Heart left ventricle (tissue), 16 donors: ENCODE data around the gene BRMS1. TPM values are rescaled to one million over a fixed set of nuclear protein-coding genes. Genes with fewer than 3 reads are reported as not detected.

Experiments used
- ATAC-seq, 4 donors: fragments of 200-7000 bp; cut with Tn5 transposase; one replicate each; pipeline ENCODE4 v1.9.1; 2020 to 2022; ENCODE audit warnings: moderate library complexity in 4 of 4, mild to moderate bottlenecking in 3 of 4, moderate number of reproducible peaks in 1 of 4
- DNase-seq, 5 donors: peaks; one replicate each; pipeline ENCODE4 v3.0.0-alpha.2; 2020
- H3K27ac ChIP-seq, 12 donors: fragments of 200-600 bp; sonication (generic) in 4 of 12; one replicate each; pipeline versions ENCODE4 v1.5.0 to v1.8.0; 2016 to 2022; ENCODE audit warnings: mild to moderate bottlenecking in 2 of 12
- H3K27me3 ChIP-seq, 9 donors: fragments of 200-600 bp; sonication (generic) in 2 of 9; one replicate each; pipeline versions ENCODE4 v1.5.1 to v1.8.0; 2016 to 2022; ENCODE audit warnings: mild to moderate bottlenecking in 3 of 9
- H3K36me3 ChIP-seq, 9 donors: fragments of 200-600 bp; sonication (generic) in 2 of 9; one replicate each; pipeline versions ENCODE4 v1.5.0 to v1.8.0; 2018 to 2022; ENCODE audit warnings: mild to moderate bottlenecking in 2 of 9
- H3K4me1 ChIP-seq, 12 donors: fragments of 200-600 bp; sonication (generic) in 4 of 12; one replicate each; pipeline versions ENCODE4 v1.5.0 to v1.8.0; 2016 to 2022; ENCODE audit warnings: mild to moderate bottlenecking in 3 of 12
- H3K4me3 ChIP-seq, 12 donors: fragments of 200-600 bp; sonication (generic) in 4 of 12; one replicate each; pipeline versions ENCODE4 v1.5.0 to v1.8.0; 2017 to 2022; ENCODE audit warnings: mild to moderate bottlenecking in 9 of 12, moderate library complexity in 4 of 12
- H3K9me3 ChIP-seq, 12 donors: fragments of 200-600 bp; sonication (generic) in 4 of 12; one replicate each; pipeline versions ENCODE4 v1.5.0 to v1.8.0; 2016 to 2022; ENCODE audit warnings: mild to moderate bottlenecking in 1 of 12
- POLR2A ChIP-seq, 2 donors: fragments of 450-650 bp; IDR thresholded peaks; one replicate each; pipeline ENCODE4 v1.6.1; 2017; ENCODE audit warnings: antibody characterized with exemption in 2 of 2, mild to moderate bottlenecking in 2 of 2, moderate library complexity in 2 of 2
- WGBS, 4 donors: extraction: QIAGEN DNeasy Blood & Tissue Kit in 2 of 4; methylation state at CpG; one replicate each; pipeline versions ENCODE4 v1.1.5 to v1.1.7; 2013 to 2018; 5-methylcytosine and 5-hydroxymethylcytosine counted together
- intact Hi-C, 10 donors: fragments of 100-400 bp; cut with DNase I; formaldehyde crosslinking; loops; one replicate each; pipeline versions ENCODE4 v1.11.1 to v1.14.2; 2022
- polyA plus RNA-seq, 2 donors: library from polyadenylated mRNA; stranded (reverse); fragments of 200-250 nt; gene quantifications; one replicate each; pipeline ENCODE4 v1.2.3, GENCODE V29; 2013
- total RNA-seq, 9 donors: library from RNA; depleted of rRNA in 2 of 9; stranded (reverse); fragments of >200 nt in 2 of 9; fragmentation: NEBNext Ultra II Directional in 3 of 9; extraction: Animal tissue kit (Norgen Biotek cat#: 25700) in 3 of 9; gene quantifications; one replicate each; pipeline versions ENCODE4 v1.1.0 to v1.2.4, GENCODE V29; 2016 to 2023
- TF ChIP-seq, protein P1 (sequence below), 12 donors: fragments of 200-600 bp; sonication (generic) in 4 of 12; IDR thresholded peaks; one replicate each; pipeline versions ENCODE4 v1.5.0 to v1.8.0; 2018 to 2022; ENCODE audit warnings: antibody characterized with exemption in 12 of 12, mild to moderate bottlenecking in 5 of 12
- donor health status: ischemic (EF 13 %, LVEDD 7.1; RV severe dilation, severe dysfunction).
- donor health status: healthy with polysubstance abuse.
- donor health status: DM: no; HTN: yes; CAD: no.
- donor health status: DM: no; HTN: no; CAD: no.
- donor health status: ischemic (EF 25% LVEDD 6.9; RV normal size, moderate dysfunction).
- donor health status: ischemic (EF 25% LVEDD 5.7; RV mildly dilated, moderate dysfunction).
- donor health status: healthy.
- donor health status: DM: yes; HTN: yes; CAD: no.
- donor health status: ischemic (EF 35%, LVEDD 5.7; RV mildly dilated, moderate dysfunction).
- donor health status: nonischemic (EF 11% LVEDD 7.7; RV severe dilation, severe dysfunction).
- donor health status: DM: yes; HTN: yes; CAD: no.
- donor health status: PGD.
- donor health status: ischemic (EF 29% LVEDD 5.4; RV normal size, mild dysfunction).
- donor health status: nonischemic (EF 23%, LVEDD 6.1; RV moderate dilation, normal function).

BRMS1 gene
- total and polyA plus RNA-seq, 11 donors = 9.7 to 77.4 (median 22.7) TPM

GRCh38 chr11:66340596-66341501 lies 4.1 kb downstream of the BRMS1 start:
- 89 to 93% (median 92%) methylated on average over 18 to 28 of the region's 28 CpGs for WGBS, 4 donors
- ATAC-seq = no peak
- DNase-seq = peak in 2 of 5 donors; percentile 5 to 39

GRCh38 chr11:66339686-66340483 lies 5.0 kb downstream of the BRMS1 start:
- peak in 3 of 5 donors; percentile 13 to 40 (median 20) for DNase-seq
- H3K36me3 ChIP-seq = peaks cover 0 to 57% (median 39%) of the 10 kb centered on the region in 9 donors
- no peak overlapping the region for H3K4me3 ChIP-seq
- intact Hi-C loops = loop anchor here in 4 of 10 donors (5.0 to 10.0 kb wide), 3 partner anchors 33 to 475 kb away; partner anchors contain the start of genes MUS81 (in 1 of the 4) and TMEM151A (in 1 of the 4)
- peaks cover 8 to 42% (median 33%) of the 10 kb centered on the region in 12 donors for H3K4me1 ChIP-seq
- no peak overlapping the region for H3K27ac ChIP-seq
- no peak for ATAC-seq
- 76 to 80% (median 79%) methylated on average over 13 to 14 of the region's 14 CpGs for WGBS, 4 donors
- H3K27me3 ChIP-seq = no peaks in the 10 kb centered on the region
- no peaks in the 10 kb centered on the region for H3K9me3 ChIP-seq
- TF ChIP-seq, protein P1, sequence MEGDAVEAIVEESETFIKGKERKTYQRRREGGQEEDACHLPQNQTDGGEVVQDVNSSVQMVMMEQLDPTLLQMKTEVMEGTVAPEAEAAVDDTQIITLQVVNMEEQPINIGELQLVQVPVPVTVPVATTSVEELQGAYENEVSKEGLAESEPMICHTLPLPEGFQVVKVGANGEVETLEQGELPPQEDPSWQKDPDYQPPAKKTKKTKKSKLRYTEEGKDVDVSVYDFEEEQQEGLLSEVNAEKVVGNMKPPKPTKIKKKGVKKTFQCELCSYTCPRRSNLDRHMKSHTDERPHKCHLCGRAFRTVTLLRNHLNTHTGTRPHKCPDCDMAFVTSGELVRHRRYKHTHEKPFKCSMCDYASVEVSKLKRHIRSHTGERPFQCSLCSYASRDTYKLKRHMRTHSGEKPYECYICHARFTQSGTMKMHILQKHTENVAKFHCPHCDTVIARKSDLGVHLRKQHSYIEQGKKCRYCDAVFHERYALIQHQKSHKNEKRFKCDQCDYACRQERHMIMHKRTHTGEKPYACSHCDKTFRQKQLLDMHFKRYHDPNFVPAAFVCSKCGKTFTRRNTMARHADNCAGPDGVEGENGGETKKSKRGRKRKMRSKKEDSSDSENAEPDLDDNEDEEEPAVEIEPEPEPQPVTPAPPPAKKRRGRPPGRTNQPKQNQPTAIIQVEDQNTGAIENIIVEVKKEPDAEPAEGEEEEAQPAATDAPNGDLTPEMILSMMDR (IDR thresholded peaks at IDR 0.05) = no peak
- no peak for TF ChIP-seq POLR2A (IDR thresholded peaks at IDR 0.05)

More at GRCh38 chr11:66340596-66341501, 4.1 kb downstream of the BRMS1 start:
- intact Hi-C loops = loop anchor here in 3 of 10 donors (5.0 to 10.0 kb wide), 2 partner anchors 34 to 476 kb away; partner anchors contain the start of gene MUS81 (in 1 of the 3)
- no peaks in the 10 kb centered on the region for H3K27me3 ChIP-seq
- H3K4me3 ChIP-seq = no peak overlapping the region
- TF ChIP-seq, protein P1 (IDR thresholded peaks at IDR 0.05) = no peak
- H3K4me1 ChIP-seq = peaks cover 4 to 40% (median 33%) of the 10 kb centered on the region in 12 donors
- peaks cover 0 to 57% (median 39%) of the 10 kb centered on the region in 9 donors for H3K36me3 ChIP-seq
- no peak overlapping the region for H3K27ac ChIP-seq
- H3K9me3 ChIP-seq = no peaks in the 10 kb centered on the region

DNA sequence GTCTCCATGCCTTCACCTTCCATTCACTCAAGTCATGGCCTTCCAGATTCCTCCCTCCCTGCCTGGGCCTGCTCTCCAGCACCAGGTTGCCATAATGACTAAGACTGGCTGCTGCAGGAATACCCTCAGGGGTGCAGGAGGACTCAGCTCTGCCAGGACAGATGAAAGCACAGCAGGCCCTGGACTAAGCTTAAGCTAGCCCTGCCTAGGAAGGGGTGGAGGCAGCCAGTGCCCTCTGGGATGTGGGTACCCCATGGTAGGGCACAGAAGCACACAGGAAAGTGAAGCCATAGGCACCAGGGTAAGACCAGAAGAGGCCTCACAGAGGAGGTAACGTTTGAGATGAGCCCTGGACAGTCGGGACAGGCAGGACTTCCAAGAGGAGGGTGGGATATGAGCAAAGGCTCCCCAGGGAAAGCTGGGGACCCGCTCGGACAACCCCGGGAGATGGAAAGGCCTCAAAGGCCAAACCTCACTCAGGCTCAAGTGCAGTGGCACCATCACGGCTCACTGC lies 5.7 kb downstream of the BRMS1 start:
- no peak for ATAC-seq
- intact Hi-C loops = loop anchor here in 1 of 10 donors (5.0 kb wide), 1 partner anchor 47 kb away; the partner anchor contains the start of gene TMEM151A
- peaks cover 8 to 45% (median 29%) of the 10 kb centered on the region in 12 donors for H3K4me1 ChIP-seq
- DNase-seq = peak in 2 of 5 donors; percentile 8 to 40
- WGBS, 4 donors = 89 to 93% (median 90%) methylated on average over 6 of the region's 6 CpGs
- no peak overlapping the region for H3K27ac ChIP-seq
- TF ChIP-seq POLR2A (IDR thresholded peaks at IDR 0.05) = no peak
- TF ChIP-seq, protein P1 (IDR thresholded peaks at IDR 0.05) = no peak
- peaks cover 0 to 57% (median 39%) of the 10 kb centered on the region in 9 donors for H3K36me3 ChIP-seq
- no peaks in the 10 kb centered on the region for H3K9me3 ChIP-seq
- no peaks in the 10 kb centered on the region for H3K27me3 ChIP-seq
- H3K4me3 ChIP-seq = no peak overlapping the region
